Vagina (tissue), 2 donors: ENCODE data around the gene SHISA5.

Source experiments
- CTCF ChIP-seq, 3 experiments: fragments of 450-650 bp in 2 of 3; fragments of 200-600 bp in 1 of 3; sonication (generic) in 1 of 3; IDR thresholded peaks; one replicate each; pipeline ENCODE4 v1.5.1; 2017 to 2019; ENCODE audit warnings: antibody characterized with exemption in 3 of 3, mild to moderate bottlenecking in 2 of 3, moderate library complexity in 2 of 3
- POLR2A ChIP-seq, 2 donors: fragments of 450-650 bp; IDR thresholded peaks; one replicate each; pipeline ENCODE4 v1.6.1; 2017; ENCODE audit warnings: antibody characterized with exemption in 2 of 2, mild to moderate bottlenecking in 2 of 2, moderate library complexity in 2 of 2

- TF ChIP-seq CTCF (IDR thresholded peaks at IDR 0.05): no peak
- no peak for TF ChIP-seq POLR2A (IDR thresholded peaks at IDR 0.05)
Observed at GRCh38 chr3:48486952-48487351, 17.0 kb downstream of the SHISA5 start.
